C4-2B (cell line): ENCODE data around the gene DNAH9.

Source experiments
- H3K27ac ChIP-seq: fragments of 450-650 bp; 2 replicates; pipeline ENCODE4 v1.5.1; 2017
- ZFX ChIP-seq: fragments of 450-650 bp; IDR thresholded peaks from 2 replicates; pipeline ENCODE4 v1.6.1; 2017
- TF ChIP-seq, protein P1 (sequence below): fragments of 450-650 bp; conservative IDR thresholded peaks from 2 replicates; pipeline ENCODE4 v1.5.1; 2017; ENCODE audit warnings: mild to moderate bottlenecking

DNAH9 gene

DNA sequence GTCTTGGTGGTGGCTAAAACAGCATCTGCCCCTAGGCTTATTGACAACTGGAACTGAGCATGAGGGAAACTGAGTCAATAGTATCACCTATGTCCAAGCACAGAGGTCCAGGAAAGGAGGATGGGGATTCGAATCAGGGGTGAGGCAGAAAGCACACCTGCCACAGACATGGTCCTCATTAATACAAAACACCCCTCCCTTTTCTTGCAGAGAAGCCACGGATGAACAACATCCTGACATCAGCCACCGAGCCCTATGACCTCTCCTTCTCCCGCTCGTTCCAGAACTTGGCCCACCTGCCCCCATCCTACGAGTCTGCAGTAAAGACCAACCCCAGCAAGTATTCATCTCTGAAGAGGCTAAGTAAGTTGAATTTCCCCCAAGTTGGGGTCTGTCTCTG is 42.7 kb upstream of the DNAH9 start:
- no peak overlapping the region for H3K27ac ChIP-seq
- TF ChIP-seq, protein P1, sequence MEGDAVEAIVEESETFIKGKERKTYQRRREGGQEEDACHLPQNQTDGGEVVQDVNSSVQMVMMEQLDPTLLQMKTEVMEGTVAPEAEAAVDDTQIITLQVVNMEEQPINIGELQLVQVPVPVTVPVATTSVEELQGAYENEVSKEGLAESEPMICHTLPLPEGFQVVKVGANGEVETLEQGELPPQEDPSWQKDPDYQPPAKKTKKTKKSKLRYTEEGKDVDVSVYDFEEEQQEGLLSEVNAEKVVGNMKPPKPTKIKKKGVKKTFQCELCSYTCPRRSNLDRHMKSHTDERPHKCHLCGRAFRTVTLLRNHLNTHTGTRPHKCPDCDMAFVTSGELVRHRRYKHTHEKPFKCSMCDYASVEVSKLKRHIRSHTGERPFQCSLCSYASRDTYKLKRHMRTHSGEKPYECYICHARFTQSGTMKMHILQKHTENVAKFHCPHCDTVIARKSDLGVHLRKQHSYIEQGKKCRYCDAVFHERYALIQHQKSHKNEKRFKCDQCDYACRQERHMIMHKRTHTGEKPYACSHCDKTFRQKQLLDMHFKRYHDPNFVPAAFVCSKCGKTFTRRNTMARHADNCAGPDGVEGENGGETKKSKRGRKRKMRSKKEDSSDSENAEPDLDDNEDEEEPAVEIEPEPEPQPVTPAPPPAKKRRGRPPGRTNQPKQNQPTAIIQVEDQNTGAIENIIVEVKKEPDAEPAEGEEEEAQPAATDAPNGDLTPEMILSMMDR = no peak
- TF ChIP-seq ZFX = no peak

DNA sequence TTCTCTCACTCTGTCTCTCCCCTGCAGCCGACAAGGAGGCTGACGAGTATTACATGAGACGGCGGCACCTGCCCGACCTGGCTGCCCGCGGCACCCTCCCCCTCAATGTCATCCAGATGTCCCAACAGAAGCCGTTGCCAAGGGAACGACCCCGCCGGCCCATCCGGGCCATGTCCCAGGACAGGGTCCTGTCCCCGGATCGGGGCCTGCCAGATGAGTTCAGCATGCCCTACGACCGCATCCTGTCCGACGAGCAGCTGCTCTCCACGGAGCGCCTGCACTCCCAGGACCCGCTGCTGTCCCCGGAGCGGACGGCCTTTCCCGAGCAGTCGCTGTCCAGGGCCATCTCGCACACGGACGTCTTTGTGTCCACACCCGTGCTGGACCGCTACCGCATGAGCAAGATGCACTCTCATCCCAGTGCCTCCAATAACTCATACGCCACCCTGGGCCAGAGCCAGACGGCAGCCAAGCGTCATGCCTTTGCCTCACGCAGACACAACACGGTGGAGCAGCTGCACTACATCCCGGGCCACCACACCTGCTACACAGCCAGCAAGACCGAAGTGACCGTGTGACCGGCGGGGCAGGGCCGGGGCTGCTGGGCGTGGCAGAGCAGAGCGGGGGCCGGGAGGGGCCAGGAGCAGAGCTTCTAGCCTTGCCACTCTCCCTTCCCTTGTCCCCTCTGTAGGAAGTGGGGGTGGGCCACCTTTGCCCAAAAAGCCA is 40.4 kb upstream of the DNAH9 start:
- no peak overlapping the region for H3K27ac ChIP-seq
- TF ChIP-seq, protein P1 = no peak
- TF ChIP-seq ZFX = no peak

DNA sequence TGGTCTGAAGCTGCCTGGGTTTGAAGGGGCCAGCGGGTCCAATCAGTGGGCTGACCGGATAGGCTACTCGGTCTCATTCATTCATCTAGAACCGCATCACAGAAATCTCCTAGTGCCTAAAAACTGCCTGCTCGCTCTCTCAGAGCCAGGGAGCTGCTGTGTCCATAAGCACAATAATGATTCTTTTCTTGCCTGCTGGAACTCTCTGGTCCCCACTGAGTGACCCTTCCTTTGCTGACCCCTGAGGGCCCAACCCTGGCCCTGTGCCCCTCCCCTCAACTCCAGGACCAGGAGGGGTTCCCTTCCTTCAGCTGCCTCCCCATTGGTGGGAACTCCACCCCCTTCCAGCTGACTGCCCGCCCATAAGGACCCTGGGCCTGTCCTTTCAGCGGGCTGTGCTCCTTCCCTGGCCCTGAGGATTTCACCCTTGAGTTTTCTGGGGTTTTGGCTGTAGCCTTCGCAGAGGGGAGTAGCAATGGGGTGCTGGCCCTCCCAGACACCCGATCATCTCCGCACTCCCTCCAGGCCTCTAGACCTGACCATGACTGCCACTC is 39.5 kb upstream of the DNAH9 start:
- H3K27ac ChIP-seq = no peak overlapping the region
- TF ChIP-seq, protein P1 = no peak
- no peak for TF ChIP-seq ZFX

DNA sequence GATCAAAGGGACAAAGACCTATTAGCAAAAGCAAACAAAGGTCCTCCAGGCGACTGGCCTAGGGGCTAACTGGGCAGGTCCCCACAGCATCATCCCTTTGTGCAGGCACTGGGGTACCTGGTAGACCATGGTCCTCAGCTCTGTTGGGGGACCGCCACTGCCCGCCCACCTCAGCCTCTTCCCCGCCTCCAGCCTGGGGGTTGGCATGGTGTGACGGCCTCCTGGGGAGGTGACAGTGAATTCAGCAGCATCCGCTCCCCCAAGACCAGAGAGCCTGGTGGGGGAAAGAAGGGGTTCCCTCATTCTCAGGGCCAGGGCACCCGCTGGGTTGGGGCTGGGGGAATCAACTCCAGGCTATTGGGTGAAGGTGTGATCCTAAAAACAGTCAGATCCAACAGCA is 38.7 kb upstream of the DNAH9 start:
- no peak overlapping the region for H3K27ac ChIP-seq
- TF ChIP-seq, protein P1 = no peak
- TF ChIP-seq ZFX = no peak

DNA sequence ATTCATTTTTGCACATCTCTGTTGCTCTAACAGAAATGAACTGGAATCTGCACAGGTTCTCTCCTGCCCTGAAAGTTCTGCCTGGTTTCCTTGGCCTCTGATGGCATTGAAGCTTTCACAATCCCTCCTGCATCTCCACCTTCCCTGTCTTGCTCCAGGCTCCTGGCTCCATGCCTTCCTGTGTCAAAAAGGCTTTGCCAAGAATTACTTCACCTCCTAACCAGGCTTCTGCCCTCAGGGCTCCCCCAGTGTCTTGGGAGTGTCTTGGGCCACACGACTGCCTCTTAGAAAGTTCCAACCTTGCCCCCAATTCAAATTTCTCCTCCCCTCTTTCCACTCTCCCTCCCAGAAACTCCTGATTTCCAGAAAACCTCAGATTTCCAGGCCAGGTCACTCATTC is 37.0 kb upstream of the DNAH9 start:
- TF ChIP-seq ZFX = no peak
- TF ChIP-seq, protein P1 = no peak

DNA sequence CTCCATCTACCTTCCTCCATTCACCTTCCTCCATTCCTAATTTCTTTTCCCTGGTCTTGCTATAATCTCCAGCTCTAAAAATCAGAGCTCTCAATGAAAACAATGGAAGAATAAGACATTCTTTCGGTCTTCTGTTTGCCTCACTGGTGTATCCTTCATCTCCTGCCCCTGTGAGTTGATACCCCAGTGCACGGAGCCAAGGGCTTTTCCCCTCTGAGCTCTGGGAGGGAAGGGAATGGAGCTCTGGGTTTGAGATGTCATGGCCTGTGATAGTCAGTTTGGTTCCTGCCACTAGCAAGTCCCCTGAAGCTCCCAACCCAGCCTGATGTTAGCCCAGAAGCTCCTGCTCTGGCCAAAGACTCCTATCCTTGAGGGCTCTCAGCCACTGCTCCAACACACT is 36.6 kb upstream of the DNAH9 start:
- no peak overlapping the region for H3K27ac ChIP-seq
- TF ChIP-seq ZFX = no peak
- TF ChIP-seq, protein P1 = no peak

More for the DNA sequence above, 37.0 kb upstream of the DNAH9 start:
- H3K27ac ChIP-seq = no peak overlapping the region

DNA sequence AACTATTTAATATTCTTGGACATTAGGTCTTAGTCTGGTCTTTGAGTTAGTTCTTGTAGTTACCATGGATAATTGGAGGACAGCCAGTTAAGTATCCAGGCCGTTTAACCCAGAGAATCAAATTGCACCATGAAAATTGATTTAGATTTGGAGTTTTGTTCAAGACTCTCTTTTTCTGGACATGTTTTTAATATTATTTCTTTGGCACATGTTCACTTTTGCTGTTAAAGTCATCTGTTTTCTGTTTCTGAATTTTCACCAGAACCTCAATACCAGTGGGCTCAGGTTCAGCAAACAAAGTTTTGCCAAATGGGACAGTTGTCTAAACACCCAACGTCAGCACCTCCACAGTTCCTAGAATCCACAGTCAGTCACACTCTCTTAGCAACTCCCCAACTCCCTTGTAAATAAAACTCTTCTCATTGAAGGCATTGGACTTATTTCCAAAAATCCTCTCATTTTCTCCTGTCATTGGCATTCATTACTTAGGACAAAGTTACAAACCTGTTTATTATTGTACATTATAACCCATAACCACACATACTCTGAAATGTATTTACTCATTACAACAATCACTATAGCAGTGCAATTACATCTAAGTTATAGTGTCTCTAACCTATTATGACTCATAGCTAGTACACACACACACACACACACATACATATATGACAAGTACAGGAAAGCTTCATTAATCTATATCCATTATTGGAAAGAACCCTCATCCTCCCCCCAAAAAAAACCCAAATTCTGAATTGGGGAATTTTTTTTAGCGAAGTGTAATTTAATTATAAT is 33.5 kb upstream of the DNAH9 start:
- H3K27ac ChIP-seq = no peak overlapping the region
- no peak for TF ChIP-seq ZFX
- TF ChIP-seq, protein P1 = no peak
